HG03439 (cell line): ENCODE data around the gene SURF6.
"Not testable (repeated sequence)": the region's sequence is repeated elsewhere in the genome, so short reads cannot be mapped to it uniquely, and the experiment has no call there.

Experiments used
- ATAC-seq: cut with Tn5 transposase; IDR thresholded peaks from one replicate; pipeline ENCODE4 v1.9.1; 2021; ENCODE audit warnings: mild to moderate bottlenecking, moderate library complexity; ENCODE audit not compliant: unreplicated experiment

The SURF6 gene

DNA sequence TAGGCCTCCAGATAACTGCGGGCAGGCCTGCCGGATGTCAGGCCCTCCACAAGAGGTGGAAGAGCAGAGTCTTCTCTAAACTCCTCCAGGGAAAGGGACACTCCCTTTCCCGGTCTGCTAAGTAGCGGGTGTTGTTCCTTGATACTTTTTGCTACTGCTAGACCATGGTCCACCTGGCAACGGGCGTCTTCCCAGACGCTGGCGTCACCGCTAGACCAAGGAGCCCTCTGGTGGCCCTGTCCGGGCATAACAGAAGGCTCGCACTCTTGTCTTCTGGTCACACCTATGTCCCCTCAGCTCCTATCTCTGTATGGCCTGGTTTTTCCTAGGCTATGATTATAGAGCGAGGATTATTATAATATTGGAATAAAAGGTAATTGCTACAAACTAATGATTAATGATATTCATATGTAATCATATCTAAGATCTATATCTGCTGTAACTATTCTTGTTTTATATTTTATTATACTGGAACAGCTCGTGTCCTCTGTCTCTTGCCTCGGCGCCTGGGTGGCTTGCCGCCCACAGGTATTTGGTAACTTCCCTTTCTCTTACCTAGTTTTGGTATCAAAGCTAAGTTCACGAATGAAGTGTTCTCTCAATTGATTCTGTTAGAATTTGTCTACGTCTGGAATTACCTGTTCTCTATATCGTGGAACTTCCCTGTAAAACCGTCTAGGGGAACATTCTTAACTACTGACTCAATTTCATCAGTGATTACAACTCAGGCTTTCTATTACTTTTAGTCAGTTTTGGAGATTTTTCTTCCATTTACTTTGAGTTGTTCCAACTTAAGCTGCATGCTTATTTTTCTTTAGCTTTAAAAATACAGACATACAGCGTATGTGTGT, 6.5 kb downstream of the SURF6 start:
- not testable (repeated sequence) for ATAC-seq

DNA sequence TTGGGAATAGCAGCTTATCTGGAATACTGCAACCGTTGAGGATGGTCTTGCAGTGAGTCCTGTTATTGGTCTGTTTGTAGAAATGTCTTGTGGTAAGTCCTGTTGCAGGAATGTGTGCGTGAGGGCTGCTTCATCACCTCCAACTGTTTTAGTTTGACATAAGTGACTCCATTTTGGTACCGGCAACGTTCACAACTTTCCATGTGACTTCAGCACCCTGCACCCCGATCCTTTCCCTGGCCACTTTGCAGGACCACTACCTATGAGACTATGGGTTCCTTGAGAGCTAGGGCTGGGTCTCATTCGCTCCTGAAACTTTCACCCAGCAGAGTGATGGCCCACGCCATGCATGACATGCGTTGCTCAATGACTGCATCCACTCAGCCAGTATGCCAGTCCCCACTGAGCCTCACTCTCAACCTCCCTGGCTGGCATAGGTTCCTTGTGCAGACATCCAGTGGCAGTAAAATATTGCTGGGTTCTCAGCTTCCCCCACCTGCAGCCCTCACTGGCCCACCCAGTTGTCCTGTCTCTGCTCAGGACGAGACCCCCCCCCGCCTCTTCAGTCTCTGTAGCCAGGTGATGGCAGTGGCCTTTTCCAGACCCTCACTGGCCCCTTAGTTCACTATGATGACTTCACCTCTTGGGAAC, 8.0 kb downstream of the SURF6 start:
- ATAC-seq, result no peak

DNA sequence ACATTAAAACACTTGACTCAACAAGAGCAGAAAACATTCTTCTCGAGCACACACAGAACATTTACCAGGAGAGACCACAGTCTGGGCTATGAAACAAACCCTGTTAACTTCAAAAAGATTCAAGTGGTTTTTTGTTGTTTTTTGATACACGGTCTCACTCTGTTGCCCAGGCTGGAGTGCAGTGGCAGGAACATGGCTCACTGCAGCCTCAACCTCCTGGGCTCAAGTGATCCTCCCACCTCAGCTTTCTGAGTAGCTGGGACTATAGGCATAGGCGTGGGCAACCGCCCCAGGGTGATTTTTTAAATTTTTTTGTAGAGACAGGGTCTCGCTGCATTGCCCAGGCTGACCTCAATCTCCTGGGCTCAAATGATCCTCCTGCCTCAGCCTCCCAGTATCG, 9.0 kb downstream of the SURF6 start:
- not testable (repeated sequence) for ATAC-seq

DNA sequence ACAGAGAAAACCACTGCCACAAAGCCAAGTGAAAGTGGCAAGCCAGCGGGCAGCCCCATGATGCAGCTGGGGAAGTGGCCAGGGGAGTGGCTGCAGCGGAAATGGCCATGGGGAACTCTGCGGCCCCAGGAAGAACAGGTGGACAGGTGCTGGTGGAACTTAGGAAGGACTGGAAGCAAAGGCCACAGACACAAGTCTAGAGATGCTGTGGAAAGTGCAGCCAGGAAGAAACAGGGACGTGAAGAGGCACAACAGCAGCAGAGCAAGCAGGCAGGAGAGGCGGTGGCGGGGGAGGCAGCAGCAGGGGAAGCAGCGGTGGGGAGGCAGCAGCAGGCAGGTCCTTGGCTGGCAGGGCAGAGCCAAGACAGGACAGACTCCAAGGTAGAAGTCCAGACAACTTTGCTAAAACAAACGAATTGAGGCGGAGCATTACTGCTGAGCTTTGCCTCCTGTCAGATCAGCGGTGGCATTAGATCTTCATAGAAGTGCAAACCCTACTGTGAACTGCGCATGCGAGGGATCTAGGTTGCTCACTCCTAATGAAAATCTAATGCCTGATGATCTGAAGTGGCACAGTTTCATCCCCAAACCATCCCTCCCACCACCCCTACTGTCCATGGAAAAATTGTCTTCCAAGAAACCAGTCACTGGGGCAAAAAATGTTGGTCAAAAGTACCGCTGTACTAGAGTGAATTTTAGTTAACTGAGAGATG, 11.8 kb downstream of the SURF6 start:
- ATAC-seq, result no peak

DNA sequence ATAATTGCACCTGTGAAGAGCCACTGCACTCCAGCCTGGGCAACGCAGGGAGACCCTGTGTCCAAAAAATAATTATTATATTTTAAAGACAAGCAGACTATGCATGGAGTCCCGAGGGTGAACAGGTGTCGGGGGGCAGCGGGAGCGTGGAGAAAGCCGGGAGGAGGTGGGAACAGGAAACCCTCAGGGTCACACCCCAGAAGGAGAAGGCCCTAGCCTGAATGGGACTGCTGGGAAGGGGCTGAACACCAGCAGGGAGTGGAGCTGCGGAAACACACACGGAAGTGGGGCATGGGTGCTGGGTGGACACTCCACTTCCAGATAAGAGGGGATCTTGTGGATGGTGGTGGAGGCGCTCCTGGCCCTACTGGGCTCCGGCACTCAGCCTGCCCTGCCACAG, 12.8 kb downstream of the SURF6 start:
- ATAC-seq, result no peak

- no peak for ATAC-seq
These were observed 13.3 kb downstream of the SURF6 start for GRCh38 chr9:133322701-133323100.

DNA sequence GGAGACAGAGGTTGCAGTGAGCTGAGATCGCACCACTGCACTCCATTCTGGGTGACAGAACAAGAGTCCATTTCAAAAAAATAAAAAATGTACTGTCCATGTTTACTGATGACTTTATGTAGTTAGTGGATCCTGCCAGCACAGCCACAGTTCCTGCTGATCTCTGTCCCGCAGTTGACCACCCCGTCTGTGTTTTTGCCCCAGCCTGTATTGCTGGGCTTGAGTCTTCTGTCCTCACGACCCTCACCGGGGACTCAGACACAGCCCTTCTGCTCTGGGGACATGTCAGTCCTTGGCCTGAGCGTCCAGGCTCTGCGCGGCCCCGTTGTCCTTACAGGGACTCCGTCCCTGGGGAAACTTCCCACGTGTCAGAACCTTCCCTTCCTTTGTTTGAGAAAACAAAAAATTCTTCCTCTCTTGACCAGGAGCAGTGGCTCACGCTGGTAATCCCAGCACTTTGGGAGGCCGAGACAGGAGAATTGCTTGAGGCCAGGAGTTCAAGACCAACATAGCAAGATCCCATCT, 14.5 kb downstream of the SURF6 start:
- no peak for ATAC-seq

DNA sequence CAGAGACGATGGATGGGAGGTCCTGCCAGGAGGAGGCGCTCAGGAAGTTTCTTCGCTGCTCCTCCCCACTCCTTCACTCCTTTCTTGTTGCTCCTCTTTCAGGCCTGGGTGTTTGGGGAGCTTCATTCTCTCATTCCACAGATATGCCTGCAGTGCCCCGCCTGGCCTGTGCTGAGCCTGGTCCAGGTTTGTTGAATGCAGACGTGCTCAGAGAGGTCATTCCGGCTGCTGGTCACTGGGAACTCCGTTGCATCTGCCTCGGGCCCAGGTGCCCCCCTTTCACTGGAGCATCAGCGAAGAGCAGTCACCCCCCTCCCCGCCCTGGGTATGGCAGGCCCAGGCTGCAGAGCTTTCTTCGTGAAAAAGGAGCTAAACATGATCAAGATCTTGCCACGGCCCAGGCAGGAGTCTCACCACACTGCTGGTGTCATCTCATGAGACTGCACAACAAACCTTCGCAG, 15.5 kb downstream of the SURF6 start:
- ATAC-seq, result no peak

DNA sequence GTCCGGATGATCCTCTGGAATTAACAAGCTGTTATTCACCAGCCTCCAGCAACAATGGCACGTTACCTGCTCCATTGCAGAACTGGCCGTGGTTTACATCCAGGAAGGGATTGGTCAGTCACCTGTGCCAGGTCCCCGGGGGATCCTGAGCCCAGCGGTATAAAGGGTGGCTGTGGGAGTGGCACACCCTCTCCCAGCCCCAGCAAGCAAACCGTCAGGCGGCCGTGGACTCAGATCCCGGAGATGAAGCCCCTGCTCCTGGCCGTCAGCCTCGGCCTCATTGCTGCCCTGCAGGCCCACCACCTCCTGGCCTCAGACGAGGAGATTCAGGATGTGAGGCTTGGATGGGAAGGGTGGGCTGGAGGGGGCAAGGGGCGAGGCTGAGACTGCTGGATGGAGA, 18.4 kb downstream of the SURF6 start:
- not testable (repeated sequence) for ATAC-seq

DNA sequence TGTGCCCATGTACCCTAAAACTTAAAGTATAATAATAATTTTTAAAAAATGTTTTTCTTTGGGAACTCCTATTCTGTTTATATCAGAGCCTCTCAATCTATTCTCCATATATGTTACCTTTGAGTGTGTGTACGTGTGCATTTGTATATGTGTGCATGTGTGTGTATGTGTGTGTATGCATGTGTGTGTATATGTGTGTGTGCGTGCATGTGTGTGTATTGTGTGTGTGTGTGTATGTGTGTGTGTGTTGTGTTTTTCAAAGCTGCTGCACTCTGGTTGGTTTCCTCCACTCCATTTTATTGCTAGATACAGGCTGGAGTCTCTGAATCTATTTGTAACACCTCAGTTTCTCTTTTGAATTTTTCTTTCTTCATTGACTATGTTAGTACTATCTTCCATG, 20.0 kb downstream of the SURF6 start:
- no peak for ATAC-seq

GRCh38 chr9:133309608-133310007, 26.4 kb downstream of the SURF6 start:
- ATAC-seq, result no peak

- ATAC-seq, result no peak
These were observed 28.7 kb downstream of the SURF6 start for GRCh38 chr9:133307301-133307700.

GRCh38 chr9:133306242-133307204, 29.5 kb downstream of the SURF6 start:
- no peak for ATAC-seq

GRCh38 chr9:133305731-133306130, 30.3 kb downstream of the SURF6 start:
- ATAC-seq, result no peak

GRCh38 chr9:133304477-133305377, 31.3 kb downstream of the SURF6 start:
- no peak for ATAC-seq

DNA sequence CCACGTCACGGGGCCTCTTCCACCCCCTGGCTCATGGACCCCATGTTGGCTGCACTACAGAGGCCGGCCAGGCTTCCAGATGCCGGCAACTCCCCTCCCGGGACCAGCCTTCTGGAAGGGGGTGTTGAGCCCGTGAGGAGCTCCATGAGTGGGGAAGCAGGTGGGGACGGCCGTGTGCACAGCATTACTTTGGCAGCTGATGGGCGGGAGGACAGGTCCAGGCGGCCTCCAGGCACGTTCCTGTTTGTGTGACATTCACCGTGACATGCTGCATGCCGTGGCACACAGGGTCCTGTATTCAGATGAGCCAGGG, 31.9 kb downstream of the SURF6 start:
- ATAC-seq, result no peak

- no peak for ATAC-seq
These were observed 32.5 kb downstream of the SURF6 start for GRCh38 chr9:133303266-133304157.
